Left lung (tissue), 10 donors: ENCODE measurements around the gene CLP1. TPM values are rescaled to one million over a fixed set of nuclear protein-coding genes. Genes with fewer than 3 reads are reported as not detected.

Source experiments
- ATAC-seq: fragments of 200-7000 bp; cut with Tn5 transposase; one replicate; pipeline ENCODE4 v1.9.1; 2020; ENCODE audit warnings: moderate library complexity
- DNase-seq, 4 donors: peaks; one replicate each; pipeline ENCODE4 v3.0.0-alpha.2; 2013 to 2020
- H3K27ac ChIP-seq, 2 donors: fragments of 200-600 bp; sonication (generic) in 1 of 2; one replicate each; pipeline versions ENCODE4 v1.5.0 to v1.8.0; 2020 to 2021
- H3K27me3 ChIP-seq, 2 donors: fragments of 200-600 bp; sonication (generic) in 1 of 2; one replicate each; pipeline versions ENCODE4 v1.5.0 to v1.8.0; 2020 to 2021
- H3K36me3 ChIP-seq, 2 donors: fragments of 200-600 bp; sonication (generic) in 1 of 2; one replicate each; pipeline versions ENCODE4 v1.5.0 to v1.8.0; 2020 to 2021
- H3K4me1 ChIP-seq, 2 donors: fragments of 200-600 bp; one replicate each; pipeline ENCODE4 v1.8.0; 2021
- H3K4me3 ChIP-seq, 2 donors: fragments of 200-600 bp; sonication (generic) in 1 of 2; one replicate each; pipeline versions ENCODE4 v1.5.0 to v1.8.0; 2020 to 2021; ENCODE audit warnings: mild to moderate bottlenecking in 1 of 2
- H3K9me3 ChIP-seq, 2 donors: fragments of 200-600 bp; sonication (generic) in 1 of 2; one replicate each; pipeline versions ENCODE4 v1.5.0 to v1.8.0; 2020 to 2021
- intact Hi-C, 2 donors: fragments of 100-400 bp; cut with DNase I; formaldehyde crosslinking; loops; one replicate each; pipeline versions ENCODE4 v1.11.2 to v1.14.2; 2022
- polyA plus RNA-seq, 6 donors: library from polyadenylated mRNA; unstranded; fragments of 120-200 nt; gene quantifications; one replicate each; pipeline ENCODE4 v1.2.1, GENCODE V29; 2013; ENCODE audit not compliant: insufficient read length in 6 of 6
- total RNA-seq, 2 donors: library from RNA; stranded (reverse); fragmentation: NEBNext Ultra II Directional; extraction: Animal tissue kit (Norgen Biotek cat#: 25700); gene quantifications; one replicate each; pipeline ENCODE4 v1.2.1, GENCODE V29; 2021
- TF ChIP-seq, protein P1 (sequence below), 2 donors: fragments of 200-600 bp; sonication (generic) in 1 of 2; IDR thresholded peaks; one replicate each; pipeline versions ENCODE4 v1.5.0 to v1.8.0; 2021; ENCODE audit warnings: antibody characterized with exemption in 2 of 2
- donor health status: DM: no; HTN: yes; CAD: no.
- donor health status: DM: no; HTN: no; CAD: no.

The CLP1 gene
- total and polyA plus RNA-seq, 8 donors = 10.1 to 14.3 (median 13.1) TPM

DNA sequence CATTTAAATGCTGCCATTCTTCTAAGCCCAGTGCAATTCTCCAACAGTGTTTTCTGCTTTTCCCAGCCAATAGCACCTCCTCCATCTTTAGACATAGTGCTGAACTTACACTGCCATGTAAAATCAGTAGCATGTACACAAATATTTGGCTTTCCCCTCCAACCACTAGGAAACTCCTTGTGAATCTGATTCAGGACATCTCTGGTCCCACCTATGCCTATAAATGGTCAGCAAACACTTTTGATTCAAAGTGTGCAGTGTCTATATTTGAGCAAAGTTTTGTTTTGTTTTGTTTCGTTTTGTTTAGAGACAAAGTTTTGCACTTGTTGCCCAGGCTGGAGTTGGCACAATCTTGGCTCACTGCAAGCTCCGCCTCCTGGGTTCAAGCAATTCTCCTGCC, 32.7 kb upstream of the CLP1 start:
- H3K4me1 ChIP-seq = no peaks in the 10 kb centered on the region
- no peak overlapping the region for H3K27ac ChIP-seq
- H3K9me3 ChIP-seq = peaks cover 0 to 4% of the 10 kb centered on the region in 2 donors
- H3K27me3 ChIP-seq = no peaks in the 10 kb centered on the region
- intact Hi-C loops = no loop called here
- ATAC-seq (no peak), DNase-seq (no peak)
- H3K36me3 ChIP-seq = no peaks in the 10 kb centered on the region
- TF ChIP-seq, protein P1, sequence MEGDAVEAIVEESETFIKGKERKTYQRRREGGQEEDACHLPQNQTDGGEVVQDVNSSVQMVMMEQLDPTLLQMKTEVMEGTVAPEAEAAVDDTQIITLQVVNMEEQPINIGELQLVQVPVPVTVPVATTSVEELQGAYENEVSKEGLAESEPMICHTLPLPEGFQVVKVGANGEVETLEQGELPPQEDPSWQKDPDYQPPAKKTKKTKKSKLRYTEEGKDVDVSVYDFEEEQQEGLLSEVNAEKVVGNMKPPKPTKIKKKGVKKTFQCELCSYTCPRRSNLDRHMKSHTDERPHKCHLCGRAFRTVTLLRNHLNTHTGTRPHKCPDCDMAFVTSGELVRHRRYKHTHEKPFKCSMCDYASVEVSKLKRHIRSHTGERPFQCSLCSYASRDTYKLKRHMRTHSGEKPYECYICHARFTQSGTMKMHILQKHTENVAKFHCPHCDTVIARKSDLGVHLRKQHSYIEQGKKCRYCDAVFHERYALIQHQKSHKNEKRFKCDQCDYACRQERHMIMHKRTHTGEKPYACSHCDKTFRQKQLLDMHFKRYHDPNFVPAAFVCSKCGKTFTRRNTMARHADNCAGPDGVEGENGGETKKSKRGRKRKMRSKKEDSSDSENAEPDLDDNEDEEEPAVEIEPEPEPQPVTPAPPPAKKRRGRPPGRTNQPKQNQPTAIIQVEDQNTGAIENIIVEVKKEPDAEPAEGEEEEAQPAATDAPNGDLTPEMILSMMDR (IDR thresholded peaks at IDR 0.05) = no peak
- no peak overlapping the region for H3K4me3 ChIP-seq

DNA sequence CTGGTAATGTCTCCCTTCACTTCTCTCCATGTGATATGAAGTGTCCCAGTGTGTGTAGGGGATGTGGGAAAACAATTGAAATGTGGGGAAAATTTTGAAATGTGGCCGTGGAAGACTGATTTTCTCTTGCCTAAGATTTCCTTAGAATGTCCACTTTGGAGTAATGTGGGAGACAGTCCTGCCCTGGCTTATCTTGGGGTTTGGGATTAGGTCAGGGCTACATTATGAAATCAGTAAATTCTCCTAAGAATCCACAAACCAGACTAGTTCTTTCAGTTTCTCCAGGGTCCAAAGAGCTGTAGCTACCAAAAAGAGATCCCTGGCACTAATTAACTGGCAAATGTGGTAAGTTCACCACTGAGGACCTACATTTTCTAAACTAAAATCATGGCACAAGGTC, 30.7 kb upstream of the CLP1 start:
- intact Hi-C loops = no loop called here
- no peaks in the 10 kb centered on the region for H3K4me1 ChIP-seq
- ATAC-seq (no peak), DNase-seq (no peak)
- H3K27me3 ChIP-seq = no peaks in the 10 kb centered on the region
- H3K36me3 ChIP-seq = no peaks in the 10 kb centered on the region
- no peaks in the 10 kb centered on the region for H3K9me3 ChIP-seq
- TF ChIP-seq, protein P1 (IDR thresholded peaks at IDR 0.05) = no peak
- H3K27ac ChIP-seq = no peak overlapping the region
- H3K4me3 ChIP-seq = no peak overlapping the region

DNA sequence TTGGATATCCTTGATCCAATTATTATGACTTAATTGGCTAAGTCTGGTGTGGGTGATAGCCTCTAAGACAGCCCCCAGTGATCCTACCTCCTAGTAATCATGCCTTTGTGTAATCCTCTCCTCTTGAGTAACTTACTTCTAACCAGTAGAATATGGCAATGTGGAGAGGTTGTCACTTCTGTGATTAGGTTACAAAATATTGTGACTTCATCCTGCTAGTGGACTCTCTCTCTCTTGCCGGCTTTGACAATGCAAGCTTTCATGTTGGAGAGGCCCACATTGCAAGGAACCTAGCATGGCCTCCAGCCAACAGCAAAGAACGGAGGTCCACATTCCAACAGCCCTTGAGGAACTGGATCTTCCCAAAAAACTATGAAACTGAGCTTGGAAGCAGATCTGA, 27.4 kb upstream of the CLP1 start:
- Histone ChIP-seq H3K36me3 (no peaks in the 10 kb centered on the region), H3K4me1 (no peaks in the 10 kb centered on the region), H3K27ac (no peak overlapping the region), H3K9me3 (no peaks in the 10 kb centered on the region), H3K27me3 (no peaks in the 10 kb centered on the region), H3K4me3 (no peak overlapping the region)
- ATAC-seq = no peak
- intact Hi-C loops = no loop called here
- no peak for DNase-seq
- TF ChIP-seq, protein P1 (IDR thresholded peaks at IDR 0.05) = no peak

DNA sequence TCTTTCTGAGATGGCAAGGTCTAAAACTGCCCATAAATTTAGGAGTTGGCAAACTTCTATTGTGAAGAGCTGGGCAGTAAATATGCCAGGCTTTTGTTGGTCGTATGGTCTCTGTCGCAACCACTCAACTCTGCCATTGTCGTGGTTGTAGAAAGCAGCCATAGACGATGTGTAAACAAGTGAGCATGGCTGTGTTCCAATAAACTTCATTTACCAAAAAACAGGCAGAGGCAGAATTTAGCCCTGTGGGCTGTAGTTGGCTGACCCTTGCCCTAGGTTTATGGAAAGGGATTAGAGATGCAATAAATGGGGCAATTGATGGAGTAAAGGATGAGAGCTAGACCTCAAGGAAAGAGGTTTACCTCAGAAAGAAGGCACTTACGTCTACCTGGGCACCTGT, 25.4 kb upstream of the CLP1 start:
- H3K27me3 ChIP-seq = peaks cover 0 to 5% of the 10 kb centered on the region in 2 donors
- DNase-seq (no peak), ATAC-seq (no peak)
- H3K4me1 ChIP-seq = no peaks in the 10 kb centered on the region
- intact Hi-C loops = no loop called here
- TF ChIP-seq, protein P1 (IDR thresholded peaks at IDR 0.05) = no peak
- H3K9me3 ChIP-seq = no peaks in the 10 kb centered on the region
- H3K4me3 ChIP-seq = no peak overlapping the region
- H3K27ac ChIP-seq = no peak overlapping the region
- H3K36me3 ChIP-seq = no peaks in the 10 kb centered on the region

DNA sequence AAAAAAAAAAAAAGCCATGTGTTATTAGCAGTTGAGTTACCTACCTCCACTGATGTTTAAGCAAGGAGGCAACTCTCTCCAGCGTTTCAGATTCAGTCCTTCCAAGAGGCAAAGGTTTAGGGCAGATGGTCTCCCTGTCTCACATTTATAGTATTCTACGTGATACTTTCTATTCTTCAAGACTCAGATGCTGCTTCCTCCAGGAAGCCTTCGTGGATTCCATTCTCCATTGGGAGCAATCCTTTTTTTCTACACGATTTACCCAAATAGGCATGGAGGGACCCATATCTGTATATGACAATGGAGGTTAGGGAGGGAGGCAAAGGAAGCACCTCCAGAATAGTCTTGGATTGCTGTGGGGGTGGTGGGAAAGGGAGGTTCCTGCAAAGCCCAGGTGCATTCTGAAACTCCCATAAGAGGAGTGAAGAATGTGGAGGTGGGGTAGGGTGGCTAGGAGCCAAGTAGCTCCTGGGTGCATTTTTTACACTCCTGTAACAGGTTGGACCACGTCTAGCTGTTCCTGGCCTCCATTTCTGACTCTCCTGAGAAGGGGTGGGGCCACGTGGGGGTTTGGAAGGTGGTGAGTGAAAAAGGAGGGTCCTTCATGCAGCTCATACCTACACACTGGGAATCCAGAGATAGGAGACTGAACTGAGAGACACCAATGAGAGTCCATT, 24.0 kb upstream of the CLP1 start:
- intact Hi-C loops = no loop called here
- no peak for DNase-seq

More for the DNA sequence above, 24.0 kb upstream of the CLP1 start:
- TF ChIP-seq, protein P1 (IDR thresholded peaks at IDR 0.05) = no peak
- H3K36me3 ChIP-seq = no peaks in the 10 kb centered on the region
- H3K27me3 ChIP-seq = peaks cover 0 to 19% of the 10 kb centered on the region in 2 donors
- peaks cover 6 to 11% of the 10 kb centered on the region in 2 donors for H3K4me1 ChIP-seq
- no peaks in the 10 kb centered on the region for H3K9me3 ChIP-seq
- H3K4me3 ChIP-seq = no peak overlapping the region
- no peak for ATAC-seq
- no peak overlapping the region for H3K27ac ChIP-seq
